Measurements from ENCODE around the gene RIPPLY1.

- no peak for TF ChIP-seq POLR2A (IDR thresholded peaks at IDR 0.05)
- no peak for TF ChIP-seq CTCF (IDR thresholded peaks at IDR 0.05)
- no peak for TF ChIP-seq EP300 (IDR thresholded peaks at IDR 0.05)
Measured at GRCh38 chrX:106862972-106863688, 40.0 kb downstream of the RIPPLY1 start.

Measured in ovary (tissue), 3 donors.